ENCODE data around the gene BDH1. TPM values are rescaled to one million over a fixed set of nuclear protein-coding genes. Genes with fewer than 3 reads are reported as not detected.

Gene BDH1
- polyA plus RNA-seq, 1 experiment: 6.1 TPM

DNA sequence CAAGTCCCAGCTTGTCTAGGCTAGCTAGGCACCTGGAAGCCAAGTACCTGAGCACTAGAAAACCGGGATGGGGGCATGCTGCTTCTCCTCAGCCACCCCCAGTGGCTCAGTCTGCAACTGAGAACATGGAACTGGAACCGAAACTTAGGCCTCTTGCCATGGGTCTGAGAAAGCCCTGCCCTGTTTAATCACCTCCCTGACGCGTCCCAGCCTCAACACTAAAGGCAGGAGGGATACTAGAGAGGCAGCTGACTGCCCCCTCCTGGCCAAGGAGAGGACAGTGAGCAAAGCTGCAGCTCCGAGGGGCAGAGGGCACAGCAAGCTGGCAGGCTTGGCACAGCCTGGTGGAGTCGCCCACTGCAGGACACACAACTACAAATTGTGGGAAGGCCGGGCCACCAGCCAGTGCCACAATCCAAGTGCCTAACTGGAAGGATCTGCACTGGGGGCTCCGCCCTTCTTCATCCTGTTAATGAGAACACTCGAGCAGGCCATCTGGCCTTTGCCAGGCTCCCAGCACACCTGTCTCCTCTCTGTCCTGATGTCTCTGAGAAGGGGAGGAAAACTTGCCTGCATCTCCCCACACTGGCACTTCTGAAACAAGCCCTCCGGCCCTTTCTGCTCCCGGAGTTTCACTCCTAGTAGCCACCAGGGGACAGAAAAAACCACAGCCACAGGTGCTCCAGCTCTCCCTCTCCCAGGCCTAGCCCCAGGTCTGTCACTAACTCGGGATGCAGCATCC is 53.7 kb downstream of the BDH1 start:
- Histone ChIP-seq H3K27me3 (ENCODE audit: control insufficient read depth, insufficient read depth, low read length) (peaks cover 2% of the 10 kb centered on the region), H3K4me3 (ENCODE audit: low read depth, low read length) (no peak overlapping the region), H3K9me3 (ENCODE audit: control insufficient read depth, insufficient read depth, low read length) (peaks cover 13% of the 10 kb centered on the region), H3K27ac (ENCODE audit: low read depth, low read length) (no peak overlapping the region)
- DNase-seq (ENCODE audit: low read depth, low spot score): no peak
- CTCF ChIA-PET: interaction anchor here (1.1 to 3.5 kb wide), 4 partner anchors 11 to 278 kb away, joined by 3 to 27 read pairs (median 4); no protein-coding TSS in a partner anchor
- peak; percentile 44 for TF ChIP-seq CTCF (IDR thresholded peaks at IDR 0.05; ENCODE audit: low read depth, low read length)
- POLR2A ChIA-PET: no interaction called here

- POLR2A ChIA-PET: interaction anchor here (0.7 kb wide), 1 partner anchor 11 kb away, joined by 3 read pairs; no protein-coding TSS in a partner anchor
- H3K9me3 ChIP-seq (ENCODE audit: control insufficient read depth, insufficient read depth, low read length): peaks cover 13% of the 10 kb centered on the region
- CTCF ChIA-PET: interaction anchor here (1.1 to 3.5 kb wide), 5 partner anchors 9 to 277 kb away, joined by 3 to 27 read pairs (median 4); no protein-coding TSS in a partner anchor
- peaks cover 2% of the 10 kb centered on the region for H3K27me3 ChIP-seq (ENCODE audit: control insufficient read depth, insufficient read depth, low read length)
- no peak for DNase-seq (ENCODE audit: low read depth, low spot score)
- TF ChIP-seq CTCF (IDR thresholded peaks at IDR 0.05; ENCODE audit: low read depth, low read length): no peak
- no peak overlapping the region for H3K4me3 ChIP-seq (ENCODE audit: low read depth, low read length)
- H3K27ac ChIP-seq (ENCODE audit: low read depth, low read length): no peak overlapping the region
Measured at GRCh38 chr3:197501496-197501878, 54.3 kb downstream of the BDH1 start.

GRCh38 chr3:197500812-197501211 is 55.0 kb downstream of the BDH1 start:
- POLR2A ChIA-PET: interaction anchor here (0.7 kb wide), 1 partner anchor 10 kb away, joined by 3 read pairs; no protein-coding TSS in a partner anchor
- no peak overlapping the region for H3K4me3 ChIP-seq (ENCODE audit: low read depth, low read length)
- H3K27me3 ChIP-seq (ENCODE audit: control insufficient read depth, insufficient read depth, low read length): peaks cover 2% of the 10 kb centered on the region
- no peak for DNase-seq (ENCODE audit: low read depth, low spot score)
- peaks cover 13% of the 10 kb centered on the region for H3K9me3 ChIP-seq (ENCODE audit: control insufficient read depth, insufficient read depth, low read length)
- no peak overlapping the region for H3K27ac ChIP-seq (ENCODE audit: low read depth, low read length)
- TF ChIP-seq CTCF (IDR thresholded peaks at IDR 0.05; ENCODE audit: low read depth, low read length): no peak
- CTCF ChIA-PET: interaction anchor here (1.2 to 3.5 kb wide), 4 partner anchors 9 to 276 kb away, joined by 3 to 27 read pairs (median 4); no protein-coding TSS in a partner anchor

DNA sequence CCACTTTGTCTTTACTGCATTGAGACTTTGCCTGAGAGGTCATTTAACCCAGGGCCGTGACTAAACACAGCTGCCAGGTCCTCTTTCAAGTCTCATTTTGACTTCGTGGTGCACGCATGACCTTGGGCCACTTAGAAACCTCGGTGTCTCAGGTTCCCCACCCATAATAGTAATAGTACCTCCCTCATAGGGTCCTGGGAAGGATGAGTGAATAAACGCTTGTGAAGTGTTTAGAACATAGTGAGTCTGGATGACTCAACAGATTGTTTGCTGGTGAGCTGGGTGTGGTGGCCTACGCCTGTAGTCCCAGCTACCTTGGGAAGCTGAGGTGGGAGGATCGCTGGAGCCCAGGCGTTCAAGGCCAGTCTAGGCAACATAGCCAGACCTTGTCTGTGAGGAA is 56.3 kb downstream of the BDH1 start:
- TF ChIP-seq CTCF (IDR thresholded peaks at IDR 0.05; ENCODE audit: low read depth, low read length): no peak
- ChIA-PET POLR2A (no interaction called here), CTCF (interaction anchor here (0.6 kb wide), 1 partner anchor 221 kb away, joined by 3 read pairs; no protein-coding TSS in a partner anchor)
- peaks cover 13% of the 10 kb centered on the region for H3K9me3 ChIP-seq (ENCODE audit: control insufficient read depth, insufficient read depth, low read length)
- no peak overlapping the region for H3K4me3 ChIP-seq (ENCODE audit: low read depth, low read length)
- no peak overlapping the region for H3K27ac ChIP-seq (ENCODE audit: low read depth, low read length)
- no peak for DNase-seq (ENCODE audit: low read depth, low spot score)
- no peaks in the 10 kb centered on the region for H3K27me3 ChIP-seq (ENCODE audit: control insufficient read depth, insufficient read depth, low read length)
